HG02943 (cell line): ENCODE results near the gene HCCS.
A peak's percentile ranks its signal among the peaks of the same experiment; 100 is the strongest.

Experiments used
- ATAC-seq: cut with Tn5 transposase; IDR thresholded peaks from one replicate; pipeline ENCODE4 v1.9.1; 2021; ENCODE audit warnings: mild to moderate bottlenecking, low read depth, moderate library complexity; ENCODE audit not compliant: unreplicated experiment

The HCCS gene

DNA sequence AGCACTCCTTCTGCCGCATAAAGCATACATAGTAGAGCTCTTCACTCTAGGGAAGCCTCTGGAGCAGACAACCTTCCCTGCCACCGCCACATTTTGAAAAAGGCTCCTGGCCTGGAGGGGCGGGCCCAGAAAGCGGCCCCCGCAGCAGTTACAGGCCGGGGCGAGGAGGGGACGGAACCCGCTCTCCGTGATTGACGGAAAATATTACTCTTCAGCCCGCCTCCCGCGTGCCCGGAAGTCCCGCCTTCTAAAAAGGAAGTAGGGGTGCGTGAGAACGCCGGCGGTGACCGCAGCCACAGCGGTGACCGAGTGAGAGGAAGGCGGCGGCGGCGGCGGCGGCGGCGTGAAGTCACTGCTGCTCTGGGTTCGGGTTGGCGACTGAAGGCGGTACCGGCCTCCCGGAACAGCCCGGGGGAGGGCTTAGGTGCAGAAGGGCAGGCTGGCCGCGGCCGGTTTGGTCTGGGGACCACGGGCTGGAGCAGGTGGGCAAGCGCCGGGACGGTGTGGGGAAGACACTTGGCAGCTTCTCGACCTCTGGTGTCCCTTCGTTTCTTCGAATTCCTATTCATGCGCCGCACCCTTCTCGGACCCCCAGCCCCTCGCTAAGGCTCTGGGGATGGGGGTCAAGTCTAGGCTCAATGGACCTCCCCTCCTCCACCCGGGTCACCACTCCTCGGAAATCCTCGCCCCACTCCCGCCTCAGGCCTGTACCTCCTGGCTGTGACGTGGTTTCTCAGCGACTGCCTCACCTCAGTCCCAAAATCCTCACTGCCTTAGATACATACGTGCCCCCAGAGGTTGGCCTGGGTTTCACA, at the start of gene HCCS:
HCCS (plus strand) TSS at position 296 of the 815 bp plus-strand sequence. CDS start 729 bp downstream, outside the sequence.
- peak; percentile 88 for ATAC-seq

DNA sequence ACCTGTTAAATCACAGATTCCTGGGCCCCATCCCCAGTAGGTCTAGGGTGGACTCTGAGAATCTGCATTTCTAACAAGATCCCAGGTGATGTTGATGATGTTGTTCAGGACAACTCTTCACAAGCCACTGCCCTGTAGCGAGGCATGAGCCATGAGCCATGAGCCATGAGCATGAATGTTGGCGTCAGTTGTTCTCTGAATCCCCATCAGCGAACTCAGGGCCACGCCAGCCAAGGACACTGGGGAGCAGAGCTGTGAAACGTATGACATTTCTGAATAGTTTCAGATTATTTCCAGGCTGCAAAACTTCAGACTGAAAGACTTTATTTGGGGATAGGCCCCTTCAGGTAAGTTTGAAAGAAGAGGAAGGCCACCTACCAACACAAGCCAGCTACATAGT, 46.9 kb upstream of the HCCS start:
- ATAC-seq = no peak

DNA sequence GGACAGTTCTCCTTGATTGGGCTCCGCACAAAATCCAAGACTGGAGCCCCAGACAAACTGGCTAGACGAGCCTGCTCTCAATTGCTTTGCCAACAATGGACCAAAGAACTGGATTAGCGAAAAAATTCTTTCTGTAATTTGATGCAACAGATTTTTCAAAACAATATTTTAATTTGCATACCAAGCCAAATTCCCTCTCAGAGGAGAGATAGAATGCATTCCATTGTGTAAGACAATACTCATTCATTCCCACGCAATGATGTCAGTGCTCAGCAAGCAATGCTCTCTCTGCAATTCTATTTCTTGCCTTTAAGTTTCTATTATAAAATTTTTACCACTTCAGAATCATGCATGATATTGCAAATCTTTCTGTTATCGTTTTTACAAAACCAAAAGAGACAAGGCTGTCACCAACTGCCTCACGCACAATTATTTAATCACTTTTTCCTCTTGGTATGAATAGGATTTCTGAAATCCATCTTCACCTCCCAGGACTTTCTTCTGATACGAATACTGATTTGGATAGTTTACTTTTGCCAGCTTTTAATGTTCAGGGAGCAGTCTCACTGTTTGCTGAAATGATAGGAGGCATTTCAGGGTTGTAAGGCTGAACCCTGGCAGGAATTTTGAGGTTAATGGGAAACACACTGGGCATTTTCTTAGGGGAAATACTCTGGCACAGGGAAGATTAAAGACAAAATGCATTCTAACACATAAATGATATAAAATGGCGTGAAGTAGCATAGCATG, 46.1 kb upstream of the HCCS start:
- ATAC-seq = no peak

- ATAC-seq = no peak
Observed at GRCh38 chrX:11066812-11067211, 44.3 kb upstream of the HCCS start.

- no peak for ATAC-seq
Observed at GRCh38 chrX:11073381-11073780, 37.8 kb upstream of the HCCS start.

DNA sequence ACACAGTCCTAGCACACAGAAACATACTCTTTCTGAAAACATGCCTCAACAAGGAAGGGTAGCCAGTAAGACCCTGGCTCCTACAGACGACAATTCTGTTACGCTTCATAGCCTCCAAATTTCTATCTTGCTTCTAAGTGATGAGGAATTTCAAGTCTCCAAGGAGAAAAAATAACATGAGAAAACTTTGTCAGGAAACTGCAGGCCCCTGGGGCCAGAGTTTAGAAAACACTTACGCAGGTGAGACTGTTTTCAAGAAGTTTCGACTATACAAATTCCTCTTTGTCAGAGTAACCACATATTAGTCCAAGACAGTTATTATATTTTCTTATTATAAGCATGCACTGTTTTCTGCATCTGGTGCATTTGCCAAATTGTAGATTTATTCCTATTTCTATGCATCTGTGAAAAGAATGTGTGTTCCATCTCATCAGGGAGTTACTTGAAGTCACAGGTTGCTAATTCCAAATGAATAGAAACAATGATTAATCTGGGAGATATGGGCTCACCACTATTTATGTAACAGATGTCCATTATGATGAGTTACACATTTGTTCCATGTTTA, 30.3 kb upstream of the HCCS start:
- ATAC-seq = no peak

DNA sequence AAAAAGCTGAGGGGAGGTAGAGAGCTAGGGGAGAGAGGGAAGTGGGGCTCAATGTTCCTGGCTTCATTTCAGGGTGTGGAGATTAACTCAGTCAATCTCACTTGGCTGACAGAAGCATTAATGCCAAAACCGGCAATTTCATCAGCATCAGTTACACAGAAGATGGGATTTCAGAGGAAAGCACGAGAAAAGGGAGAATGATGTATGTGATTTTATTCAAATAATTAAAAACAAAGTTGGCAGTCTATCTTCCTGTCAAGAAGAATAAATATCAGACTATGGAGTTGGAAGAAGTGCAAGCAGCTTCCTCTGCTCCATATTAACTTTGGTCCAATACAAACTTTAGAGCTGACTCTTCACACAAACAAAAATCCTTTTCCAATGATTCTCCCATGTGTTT, 29.6 kb upstream of the HCCS start:
- ATAC-seq = no peak

DNA sequence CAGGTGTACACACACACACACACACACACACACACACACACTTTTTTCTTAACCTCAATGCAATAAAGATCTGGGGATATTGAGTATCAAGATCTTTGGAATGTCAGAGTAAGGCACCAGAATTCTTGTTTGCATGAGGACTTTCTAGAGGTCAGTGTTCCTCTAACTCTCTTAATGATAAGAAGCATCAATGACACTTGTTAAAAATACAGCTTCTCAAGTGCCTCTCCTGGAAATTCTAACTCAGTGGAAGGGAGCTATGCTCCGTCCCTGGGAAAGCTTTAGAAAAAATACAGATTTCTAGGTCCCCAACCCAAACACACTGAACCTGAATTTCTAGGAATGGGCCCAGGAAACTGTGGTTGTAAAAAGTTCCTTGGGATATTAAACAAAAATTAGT, 25.8 kb upstream of the HCCS start:
- no peak for ATAC-seq

DNA sequence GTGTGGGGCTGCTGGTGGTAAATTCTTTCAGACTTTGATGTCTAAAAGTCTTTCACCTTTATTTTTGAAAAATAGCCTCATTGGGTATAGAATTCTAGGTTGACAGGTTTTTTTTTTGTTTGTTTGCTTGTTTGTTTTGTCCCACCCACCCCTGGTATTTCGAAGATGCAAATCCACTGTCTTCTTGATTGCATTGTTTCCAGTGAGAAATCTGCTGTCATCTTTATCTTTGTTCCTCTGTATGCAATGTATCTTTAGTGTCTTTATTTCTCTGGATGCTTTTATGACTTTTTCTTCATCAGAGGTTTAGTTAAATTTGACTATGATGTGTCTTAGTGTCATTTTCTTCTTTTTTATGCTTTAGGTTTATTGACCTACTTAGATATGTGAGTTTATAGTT, 21.3 kb upstream of the HCCS start:
- no peak for ATAC-seq

GRCh38 chrX:11097933-11098332, 13.2 kb upstream of the HCCS start:
- no peak for ATAC-seq

DNA sequence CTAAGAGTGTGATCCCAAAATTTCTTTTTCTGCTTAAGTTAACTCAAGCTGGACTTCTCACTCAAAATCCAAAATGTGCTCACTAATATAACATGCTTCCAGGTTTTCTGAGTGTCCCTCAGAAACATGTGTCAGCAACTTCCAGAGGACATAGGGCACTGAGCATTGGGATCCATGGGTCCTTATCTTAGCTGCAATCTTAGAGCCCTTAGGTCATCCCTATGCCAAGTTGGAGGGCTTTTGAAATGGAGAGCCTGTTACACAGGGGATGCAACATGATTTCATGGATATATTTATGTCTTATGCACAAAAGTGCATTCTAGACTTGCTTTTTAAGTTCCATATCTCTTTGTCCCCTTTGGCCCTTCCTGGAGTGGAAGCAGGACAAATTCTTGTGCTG, 11.7 kb upstream of the HCCS start:
- ATAC-seq = no peak

GRCh38 chrX:11100281-11101035, 10.7 kb upstream of the HCCS start:
- no peak for ATAC-seq

DNA sequence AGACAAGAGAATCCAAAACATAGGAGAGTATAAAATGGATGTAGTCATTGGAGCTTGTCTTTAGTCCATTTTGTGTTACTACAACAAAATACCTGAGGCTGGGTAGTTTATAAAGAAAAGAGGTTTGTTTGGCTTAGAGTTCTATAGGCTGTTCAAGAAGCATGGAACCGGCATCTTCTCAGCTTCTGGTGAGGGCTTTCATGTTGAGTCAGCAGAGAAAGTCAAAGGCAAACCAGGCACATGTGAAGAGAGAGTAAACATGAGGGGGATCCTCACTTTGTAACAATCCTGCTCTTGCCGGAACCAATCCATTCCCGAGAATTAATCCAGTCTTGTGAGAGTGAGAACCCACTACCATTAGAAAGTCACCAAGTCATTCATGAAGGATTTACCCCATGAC, 8.1 kb upstream of the HCCS start:
- no peak for ATAC-seq

GRCh38 chrX:11103751-11104150, 7.4 kb upstream of the HCCS start:
- no peak for ATAC-seq

- no peak for ATAC-seq
Observed at GRCh38 chrX:11105080-11105479, 6.1 kb upstream of the HCCS start.

DNA sequence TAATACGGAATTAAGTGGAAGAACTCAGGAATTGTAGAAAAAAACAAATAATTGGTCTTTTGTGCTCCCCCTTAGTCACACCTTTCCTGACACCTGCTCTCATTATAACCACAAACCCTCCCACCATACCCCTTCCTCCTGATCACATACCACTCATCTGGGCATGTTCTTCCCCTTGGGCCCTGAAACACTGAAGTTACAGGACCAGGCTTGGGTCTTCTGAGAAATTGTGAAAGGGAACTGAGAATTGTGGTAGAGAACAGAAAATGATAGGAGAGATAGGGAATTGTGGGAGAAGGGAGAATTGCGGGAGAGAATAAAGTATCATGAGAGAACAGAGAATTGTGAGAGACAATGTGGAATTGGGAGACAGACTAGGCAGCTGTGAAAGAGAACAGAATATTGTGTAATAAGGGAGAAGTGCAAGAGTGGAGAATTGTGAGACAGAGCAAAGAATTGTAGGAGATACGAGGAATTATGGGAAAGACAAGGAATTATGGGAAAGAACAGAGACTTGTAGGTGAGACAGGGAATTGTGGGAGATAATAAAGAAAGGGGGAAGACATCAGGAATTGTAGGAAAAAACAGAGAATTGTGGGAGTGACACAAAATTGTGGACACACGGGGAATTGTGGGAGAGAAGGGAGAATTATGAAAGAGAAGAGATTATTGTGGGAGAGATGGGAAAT, 2.7 kb upstream of the HCCS start:
- no peak for ATAC-seq

DNA sequence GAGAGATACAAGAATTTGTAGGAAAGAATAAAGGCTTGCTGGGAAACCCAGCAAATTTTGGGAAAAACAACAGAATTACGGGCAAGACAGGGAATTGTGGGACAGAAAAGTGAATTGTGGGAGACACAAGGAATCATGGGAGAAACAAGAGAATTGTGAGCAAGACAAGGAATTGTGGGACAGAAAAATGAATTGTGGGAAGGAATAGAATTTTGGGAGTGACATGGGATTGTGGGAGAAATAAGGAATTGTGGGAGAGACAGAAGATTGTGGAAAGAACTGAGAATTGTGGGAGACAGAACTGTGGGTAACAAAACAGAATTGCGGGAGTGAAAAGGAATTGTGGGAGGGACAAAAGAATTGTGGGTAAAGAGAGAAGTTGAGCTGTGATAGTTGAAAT, 1.2 kb upstream of the HCCS start:
- no peak for ATAC-seq

DNA sequence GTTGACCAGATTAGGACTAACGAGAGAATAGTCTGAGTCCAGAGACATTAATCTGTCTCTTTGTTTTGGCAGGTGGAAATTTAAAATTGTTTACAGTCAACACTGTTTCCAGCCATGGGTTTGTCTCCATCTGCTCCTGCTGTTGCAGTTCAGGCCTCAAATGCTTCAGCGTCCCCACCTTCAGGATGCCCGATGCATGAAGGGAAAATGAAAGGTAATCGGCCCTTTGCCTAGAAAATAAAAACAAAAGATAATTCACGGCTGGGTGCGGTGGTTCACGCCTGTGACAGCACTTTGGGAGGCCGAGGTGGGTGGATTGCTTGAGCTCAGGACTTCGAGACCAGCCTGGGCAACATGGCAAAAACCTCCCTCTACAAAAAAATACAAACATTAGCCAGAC, 815 bp downstream of the HCCS start:
- no peak for ATAC-seq

GRCh38 chrX:11113731-11114130, 2.6 kb downstream of the HCCS start:
- no peak for ATAC-seq

DNA sequence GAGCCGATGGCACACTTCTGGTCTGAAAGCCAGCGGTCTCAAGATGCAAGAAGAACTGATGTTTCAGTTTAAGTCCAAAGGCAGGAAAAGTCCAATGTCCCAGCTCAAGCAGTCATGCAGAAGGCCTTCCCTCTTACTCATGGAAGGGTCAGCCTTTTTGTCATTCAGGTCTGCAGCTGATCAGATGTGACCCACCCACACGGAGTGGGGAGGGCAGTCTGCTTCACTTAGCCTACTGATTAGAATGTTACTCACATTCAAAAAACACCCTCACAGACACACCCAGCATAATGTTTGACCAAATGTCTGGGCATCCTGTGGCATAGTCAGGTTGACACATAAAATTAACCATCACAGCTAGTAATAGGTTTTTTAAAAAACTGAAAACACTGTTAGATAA, 6.6 kb downstream of the HCCS start:
- ATAC-seq = no peak
